ENCODE data around the gene SP9. TPM values are rescaled to one million over a fixed set of nuclear protein-coding genes. Genes with fewer than 3 reads are reported as not detected.

Gene SP9
- polyA plus RNA-seq, 1 donor (not counting 4 experiments of a cell fraction or from before 2014, with no cell fraction given), result not detected

- Histone ChIP-seq H3K9me3 (ENCODE audit: control insufficient read depth, low read depth, low read length) (no peaks in the 10 kb centered on the region), H3K4me3 (ENCODE audit: control insufficient read depth in 2 of 3, extremely low read depth in 1 of 3, insufficient read depth in 2 of 3, low read depth in 1 of 3, low read length in 3 of 3) (peak overlapping the region in 2 of 3 experiments; percentile 13 to 60), H4K20me1 (ENCODE audit: control insufficient read depth, extremely low read depth, insufficient read depth, low read length) (no peaks in the 10 kb centered on the region), H3K27me3 (ENCODE audit: control insufficient read depth, extremely low read depth, insufficient read depth, low read length) (peaks cover 47% of the 10 kb centered on the region), H3K27ac (ENCODE audit: control insufficient read depth, insufficient read depth, low read length) (no peak overlapping the region), H3K36me3 (ENCODE audit: control insufficient read depth in 2 of 2, extremely low read depth in 1 of 2, insufficient read depth in 2 of 2, low read length in 2 of 2) (no peaks in the 10 kb centered on the region), H3K9ac (ENCODE audit: control insufficient read depth, extremely low read depth, insufficient read depth, low read length) (no peak overlapping the region), H2AFZ (ENCODE audit: control insufficient read depth, low read length) (no peak overlapping the region), H3K9me1 (ENCODE audit: control insufficient read depth, extremely low read depth, insufficient read depth, low read length) (no peaks in the 10 kb centered on the region), H3K4me2 (ENCODE audit: control insufficient read depth, extremely low read depth, insufficient read depth, low read depth, low read length) (peak overlapping the region; percentile 48), H3K4me1 (ENCODE audit: control insufficient read depth, extremely low read depth, insufficient read depth, low read length) (peaks cover 16% of the 10 kb centered on the region), H3K79me2 (ENCODE audit: control insufficient read depth, insufficient read depth, low read length) (no peaks in the 10 kb centered on the region)
- dilution Hi-C loops (cut with MboI; ENCODE audit: extremely low pct_ligation_motif_present, low sequenced_read_pairs), result no loop called here
- no peak for DNase-seq (ENCODE audit: low read depth, low spot score)
- no peak for FAIRE-seq
- peak; percentile 5 for TF ChIP-seq EZH2 (IDR thresholded peaks at IDR 0.05; ENCODE audit: low read length)
- no peak for TF ChIP-seq CTCF (optimal IDR thresholded peaks at IDR 0.05 in 1 of 3, IDR thresholded peaks at IDR 0.05 in 1 of 3, conservative IDR thresholded peaks at IDR 0.05 in 1 of 3; ENCODE audit: extremely low read depth in 1 of 3, insufficient read depth in 2 of 3, low read length in 3 of 3)
Observed at GRCh38 chr2:174325373-174326160, 9.2 kb upstream of the SP9 start.

- dilution Hi-C loops (cut with MboI; ENCODE audit: extremely low pct_ligation_motif_present, low sequenced_read_pairs), result no loop called here
- peak; percentile 80 for TF ChIP-seq EZH2 (IDR thresholded peaks at IDR 0.05; ENCODE audit: low read length)
- TF ChIP-seq CTCF (optimal IDR thresholded peaks at IDR 0.05 in 1 of 3, IDR thresholded peaks at IDR 0.05 in 1 of 3, conservative IDR thresholded peaks at IDR 0.05 in 1 of 3; ENCODE audit: extremely low read depth in 1 of 3, insufficient read depth in 2 of 3, low read length in 3 of 3), result no peak
- Histone ChIP-seq H3K27me3 (ENCODE audit: control insufficient read depth, extremely low read depth, insufficient read depth, low read length) (peaks cover 56% of the 10 kb centered on the region), H2AFZ (ENCODE audit: control insufficient read depth, low read length) (peak overlapping the region; percentile 44), H3K27ac (ENCODE audit: control insufficient read depth, insufficient read depth, low read length) (no peak overlapping the region), H3K79me2 (ENCODE audit: control insufficient read depth, insufficient read depth, low read length) (no peaks in the 10 kb centered on the region), H3K9me1 (ENCODE audit: control insufficient read depth, extremely low read depth, insufficient read depth, low read length) (no peaks in the 10 kb centered on the region), H4K20me1 (ENCODE audit: control insufficient read depth, extremely low read depth, insufficient read depth, low read length) (no peaks in the 10 kb centered on the region), H3K4me3 (ENCODE audit: control insufficient read depth in 2 of 3, extremely low read depth in 1 of 3, insufficient read depth in 2 of 3, low read depth in 1 of 3, low read length in 3 of 3) (peak overlapping the region; percentile 33 to 66 (median 60)), H3K36me3 (ENCODE audit: control insufficient read depth in 2 of 2, extremely low read depth in 1 of 2, insufficient read depth in 2 of 2, low read length in 2 of 2) (no peaks in the 10 kb centered on the region), H3K4me1 (ENCODE audit: control insufficient read depth, extremely low read depth, insufficient read depth, low read length) (peaks cover 16% of the 10 kb centered on the region), H3K9ac (ENCODE audit: control insufficient read depth, extremely low read depth, insufficient read depth, low read length) (no peak overlapping the region), H3K4me2 (ENCODE audit: control insufficient read depth, extremely low read depth, insufficient read depth, low read depth, low read length) (peak overlapping the region; percentile 89), H3K9me3 (ENCODE audit: control insufficient read depth, low read depth, low read length) (no peaks in the 10 kb centered on the region)
- peak; percentile 9 for FAIRE-seq
- DNase-seq (ENCODE audit: low read depth, low spot score), result no peak
Observed at GRCh38 chr2:174326161-174327020, 8.4 kb upstream of the SP9 start.
